GM12874 (cell line): ENCODE measurements around the gene TULP1.

Source experiments
- TF ChIP-seq, protein P1 (sequence below): IDR thresholded peaks from 2 replicates; pipeline ENCODE4 v1.5.1; 2011; ENCODE audit warnings: low read depth, mild to moderate bottlenecking, control low read depth, low read length, moderate library complexity; ENCODE audit not compliant: insufficient read depth

The TULP1 gene

DNA sequence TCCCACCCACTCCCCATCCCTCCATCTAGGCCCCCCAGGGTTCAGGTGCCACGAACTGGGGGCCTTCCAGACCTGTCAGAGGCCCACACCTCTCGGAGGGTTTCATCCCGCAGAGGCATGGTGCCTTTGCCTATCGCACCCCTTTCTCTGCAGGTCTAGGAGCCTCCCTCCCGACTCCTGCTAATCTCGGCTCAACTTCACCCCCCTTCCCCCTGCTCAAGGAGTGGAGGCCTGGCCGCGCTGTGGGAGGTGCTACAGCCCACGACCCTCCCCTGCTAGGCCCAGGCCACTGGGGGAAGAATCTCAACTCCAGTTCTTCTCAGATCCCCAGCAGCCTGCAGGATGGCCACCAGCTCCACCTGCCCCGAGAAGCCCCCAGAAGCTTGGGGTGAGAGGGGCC, at the start of gene TULP1:
TSS of gene TULP1 (minus strand) at position 157 of the 400 bp plus-strand sequence. CDS start at position 119, 38 bp downstream.
- TF ChIP-seq, protein P1, sequence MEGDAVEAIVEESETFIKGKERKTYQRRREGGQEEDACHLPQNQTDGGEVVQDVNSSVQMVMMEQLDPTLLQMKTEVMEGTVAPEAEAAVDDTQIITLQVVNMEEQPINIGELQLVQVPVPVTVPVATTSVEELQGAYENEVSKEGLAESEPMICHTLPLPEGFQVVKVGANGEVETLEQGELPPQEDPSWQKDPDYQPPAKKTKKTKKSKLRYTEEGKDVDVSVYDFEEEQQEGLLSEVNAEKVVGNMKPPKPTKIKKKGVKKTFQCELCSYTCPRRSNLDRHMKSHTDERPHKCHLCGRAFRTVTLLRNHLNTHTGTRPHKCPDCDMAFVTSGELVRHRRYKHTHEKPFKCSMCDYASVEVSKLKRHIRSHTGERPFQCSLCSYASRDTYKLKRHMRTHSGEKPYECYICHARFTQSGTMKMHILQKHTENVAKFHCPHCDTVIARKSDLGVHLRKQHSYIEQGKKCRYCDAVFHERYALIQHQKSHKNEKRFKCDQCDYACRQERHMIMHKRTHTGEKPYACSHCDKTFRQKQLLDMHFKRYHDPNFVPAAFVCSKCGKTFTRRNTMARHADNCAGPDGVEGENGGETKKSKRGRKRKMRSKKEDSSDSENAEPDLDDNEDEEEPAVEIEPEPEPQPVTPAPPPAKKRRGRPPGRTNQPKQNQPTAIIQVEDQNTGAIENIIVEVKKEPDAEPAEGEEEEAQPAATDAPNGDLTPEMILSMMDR, result no peak

GRCh38 chr6:35562060-35562459, 49.4 kb upstream of the TULP1 start:
- TF ChIP-seq, protein P1, result no peak

DNA sequence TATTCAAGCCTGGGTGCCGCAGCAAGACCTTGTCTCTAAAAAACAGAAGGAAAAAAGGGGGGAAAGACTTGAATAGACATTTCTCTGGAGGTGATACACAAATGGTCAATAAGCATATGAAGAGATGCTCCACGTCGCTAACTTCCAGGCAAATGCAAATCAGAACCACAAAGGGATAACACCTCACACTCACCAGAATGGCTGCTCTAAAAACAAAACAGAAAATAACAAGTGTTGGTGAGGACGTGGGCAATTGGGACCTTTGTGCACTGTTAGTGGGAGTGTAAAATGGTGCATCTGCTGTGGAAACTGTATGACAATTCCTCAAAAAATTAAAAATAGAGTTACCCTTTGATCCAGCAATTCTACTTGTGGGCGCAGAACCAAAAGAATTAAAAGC, 48.4 kb upstream of the TULP1 start:
- TF ChIP-seq, protein P1, result no peak

DNA sequence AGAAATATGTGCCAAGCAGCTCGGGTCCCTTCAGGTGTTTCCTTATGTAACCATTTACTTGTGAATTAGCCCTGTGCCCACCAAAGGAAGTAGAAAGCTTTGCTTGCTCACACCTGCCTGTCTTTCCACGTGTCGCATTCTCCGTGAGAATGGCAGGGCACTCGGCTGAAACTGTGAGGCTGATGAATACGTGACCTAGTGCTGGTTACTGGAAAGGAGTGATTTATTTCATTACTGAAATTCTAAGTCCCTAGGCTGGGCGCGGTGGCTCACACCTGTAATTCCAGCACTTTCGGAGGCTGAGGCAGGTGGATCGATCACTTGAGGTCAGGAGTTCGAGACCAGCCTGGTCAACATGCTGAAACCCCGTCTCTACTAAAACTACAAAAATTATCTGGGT, 45.9 kb upstream of the TULP1 start:
- TF ChIP-seq, protein P1, result no peak

GRCh38 chr6:35557239-35557638, 44.5 kb upstream of the TULP1 start:
- TF ChIP-seq, protein P1, result no peak

DNA sequence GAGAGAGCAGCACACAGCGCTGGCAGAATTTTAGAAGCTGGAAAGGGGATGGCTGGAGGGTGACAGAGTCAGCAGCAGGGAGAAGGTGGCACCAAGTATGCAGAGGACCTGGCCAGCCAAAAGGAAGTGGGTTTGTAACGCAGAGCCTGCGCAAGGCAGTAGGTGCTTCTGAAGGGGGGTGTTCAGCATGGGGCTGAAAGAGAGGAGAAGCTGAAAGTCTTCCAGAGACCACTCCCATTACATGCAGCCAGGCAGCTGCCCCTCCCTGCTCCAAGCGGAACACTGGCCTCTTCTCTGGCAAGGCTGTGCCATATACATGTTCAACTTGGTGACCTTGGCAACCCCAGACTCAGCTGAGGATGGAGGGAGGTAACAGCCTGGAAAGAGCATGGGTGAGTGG, 42.1 kb upstream of the TULP1 start:
- TF ChIP-seq, protein P1, result no peak

DNA sequence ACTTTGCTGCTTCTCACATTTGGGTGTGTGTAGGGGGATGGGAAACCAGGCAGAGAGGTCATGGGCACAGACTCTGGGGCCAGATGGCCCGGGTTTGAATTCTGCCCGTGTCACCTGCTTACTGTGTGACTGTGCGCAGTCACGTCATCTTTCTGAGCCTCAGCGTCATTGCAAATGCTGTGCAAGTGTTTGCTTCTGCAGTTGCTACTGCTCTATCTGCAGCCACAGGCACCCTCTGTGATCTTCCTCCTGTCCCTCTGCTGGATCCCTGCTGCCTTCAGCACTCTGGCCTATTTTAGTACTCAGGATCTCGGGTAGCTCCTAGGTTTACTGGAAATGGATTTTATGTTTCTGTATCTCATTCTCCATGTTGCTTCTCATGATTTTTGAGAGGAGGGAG, 40.6 kb upstream of the TULP1 start:
- TF ChIP-seq, protein P1, result no peak
